ENCODE results near the gene TMEM86B.

TMEM86B gene

GRCh38 chr19:55246462-55247451 is 18.2 kb upstream of the TMEM86B start:
- peaks cover 82% of the 10 kb centered on the region for H3K79me2 ChIP-seq (ENCODE audit: control insufficient read depth, low read length)
- peaks cover 38% of the 10 kb centered on the region; the same call in 1 of the 2 replicates for H4K20me1 ChIP-seq (ENCODE audit: control insufficient read depth, insufficient read depth, low read depth, low read length)
- no peaks in the 10 kb centered on the region for H3F3A ChIP-seq (ENCODE audit: control insufficient read depth, insufficient read depth)
- peaks cover 96% of the 10 kb centered on the region for H3K36me3 ChIP-seq (ENCODE audit: control insufficient read depth, low read length)
- H3K27me3 ChIP-seq (ENCODE audit: control insufficient read depth, low read length) = no peaks in the 10 kb centered on the region
- TF ChIP-seq CTCF (IDR thresholded peaks at IDR 0.05; ENCODE audit: low read depth, low read length, poor library complexity, severe bottlenecking) (no peak), EZH2phosphoT487 (IDR thresholded peaks at IDR 0.05; ENCODE audit: borderline replicate concordance, low read length) (no peak)
- H3K9me3 ChIP-seq (ENCODE audit: control insufficient read depth, insufficient read depth, low read length) = no peaks in the 10 kb centered on the region
- peaks cover 10% of the 10 kb centered on the region for H3K4me1 ChIP-seq (ENCODE audit: control insufficient read depth, low read length)
- H3K4me3 ChIP-seq (ENCODE audit: low read length) = no peak overlapping the region
- H3K4me2 ChIP-seq (ENCODE audit: low read length) = no peak overlapping the region
- no peak overlapping the region for H3K27ac ChIP-seq (ENCODE audit: low read depth, low read length)
- no peaks in the 10 kb centered on the region for H3K9me2 ChIP-seq (replicated peaks; ENCODE audit: control insufficient read depth, low read length)

GRCh38 chr19:55245236-55245904 is 16.8 kb upstream of the TMEM86B start:
- H3K27ac ChIP-seq (ENCODE audit: low read depth, low read length) = no peak overlapping the region
- no peaks in the 10 kb centered on the region for H3K4me1 ChIP-seq (ENCODE audit: control insufficient read depth, low read length)
- no peaks in the 10 kb centered on the region for H3K27me3 ChIP-seq (ENCODE audit: control insufficient read depth, low read length)
- H4K20me1 ChIP-seq (ENCODE audit: control insufficient read depth, insufficient read depth, low read depth, low read length) = peaks cover 25% of the 10 kb centered on the region; the same call in 1 of the 2 replicates
- peaks cover 71% of the 10 kb centered on the region for H3K79me2 ChIP-seq (ENCODE audit: control insufficient read depth, low read length)
- H3K4me2 ChIP-seq (ENCODE audit: low read length) = no peak overlapping the region
- H3K4me3 ChIP-seq (ENCODE audit: low read length) = no peak overlapping the region
- TF ChIP-seq EZH2phosphoT487 (IDR thresholded peaks at IDR 0.05; ENCODE audit: borderline replicate concordance, low read length) = no peak
- no peak for TF ChIP-seq CTCF (IDR thresholded peaks at IDR 0.05; ENCODE audit: low read depth, low read length, poor library complexity, severe bottlenecking)
- no peaks in the 10 kb centered on the region for H3K9me3 ChIP-seq (ENCODE audit: control insufficient read depth, insufficient read depth, low read length)
- no peaks in the 10 kb centered on the region for H3F3A ChIP-seq (ENCODE audit: control insufficient read depth, insufficient read depth)
- H3K36me3 ChIP-seq (ENCODE audit: control insufficient read depth, low read length) = peaks cover 94% of the 10 kb centered on the region
- no peaks in the 10 kb centered on the region for H3K9me2 ChIP-seq (replicated peaks; ENCODE audit: control insufficient read depth, low read length)

- no peaks in the 10 kb centered on the region for H3K27me3 ChIP-seq (ENCODE audit: control insufficient read depth, low read length)
- TF ChIP-seq CTCF (IDR thresholded peaks at IDR 0.05; ENCODE audit: low read depth, low read length, poor library complexity, severe bottlenecking) (no peak), EZH2phosphoT487 (IDR thresholded peaks at IDR 0.05; ENCODE audit: borderline replicate concordance, low read length) (no peak)
- H3K27ac ChIP-seq (ENCODE audit: low read depth, low read length) = no peak overlapping the region
- H3K9me2 ChIP-seq (replicated peaks; ENCODE audit: control insufficient read depth, low read length) = no peaks in the 10 kb centered on the region
- H3K79me2 ChIP-seq (ENCODE audit: control insufficient read depth, low read length) = peaks cover 59% of the 10 kb centered on the region
- H3K36me3 ChIP-seq (ENCODE audit: control insufficient read depth, low read length) = peaks cover 95% of the 10 kb centered on the region
- H4K20me1 ChIP-seq (ENCODE audit: control insufficient read depth, insufficient read depth, low read depth, low read length) = peaks cover 21% of the 10 kb centered on the region; the same call in 1 of the 2 replicates
- no peak overlapping the region for H3K4me2 ChIP-seq (ENCODE audit: low read length)
- no peak overlapping the region for H3K4me3 ChIP-seq (ENCODE audit: low read length)
- no peaks in the 10 kb centered on the region for H3F3A ChIP-seq (ENCODE audit: control insufficient read depth, insufficient read depth)
- H3K4me1 ChIP-seq (ENCODE audit: control insufficient read depth, low read length) = no peaks in the 10 kb centered on the region
- no peaks in the 10 kb centered on the region for H3K9me3 ChIP-seq (ENCODE audit: control insufficient read depth, insufficient read depth, low read length)
Measured at GRCh38 chr19:55244004-55244680, 15.6 kb upstream of the TMEM86B start.
